Mesenchymal stem cell (in vitro differentiated cells and primary cell): ENCODE measurements around the gene CP.
A peak's percentile ranks its signal among the peaks of the same experiment; 100 is the strongest.

ENCODE experiments used
- DNase-seq: peaks from one replicate; pipeline ENCODE4 v3.0.0-alpha.2; 2013
- H2AFZ ChIP-seq: one replicate; pipeline ENCODE4 v1.6.1; 2013; ENCODE audit warnings: low read depth, mild to moderate bottlenecking, control low read depth, inconsistent platforms, low read length, moderate library complexity
- H2AK5ac ChIP-seq: 2 replicates; pipeline ENCODE4 v1.6.1; 2013; ENCODE audit warnings: low read length, moderate library complexity, mild to moderate bottlenecking, inconsistent platforms; ENCODE audit not compliant: severe bottlenecking
- H2BK120ac ChIP-seq: one replicate; pipeline ENCODE4 v1.6.1; 2013; ENCODE audit warnings: low read depth, mild to moderate bottlenecking, inconsistent platforms, low read length, moderate library complexity
- H2BK12ac ChIP-seq, 2 experiments: one replicate each; pipeline ENCODE4 v1.6.1; 2013; ENCODE audit warnings: inconsistent platforms in 2 of 2, low read length in 2 of 2, mild to moderate bottlenecking in 2 of 2, moderate library complexity in 2 of 2, control low read depth in 1 of 2
- H2BK15ac ChIP-seq: one replicate; pipeline ENCODE4 v1.6.1; 2013; ENCODE audit warnings: mild to moderate bottlenecking, low read depth, inconsistent platforms; ENCODE audit not compliant: poor library complexity, severe bottlenecking
- H2BK5ac ChIP-seq: 2 replicates; pipeline ENCODE4 v1.6.1; 2013; ENCODE audit warnings: low read depth, mild to moderate bottlenecking, low read length, control low read depth, inconsistent platforms; ENCODE audit not compliant: poor library complexity, severe bottlenecking
- H3K14ac ChIP-seq, 2 experiments: one replicate each; pipeline ENCODE4 v1.6.1; 2013; ENCODE audit warnings: inconsistent platforms in 2 of 2, low read length in 2 of 2, control low read depth in 1 of 2, mild to moderate bottlenecking in 1 of 2, moderate library complexity in 1 of 2
- H3K18ac ChIP-seq, 2 experiments: one replicate each; pipeline ENCODE4 v1.6.1; 2013; ENCODE audit warnings: inconsistent platforms in 2 of 2, low read length in 2 of 2, control low read depth in 1 of 2, low read depth in 1 of 2, mild to moderate bottlenecking in 1 of 2
- H3K23ac ChIP-seq, 2 experiments: one replicate each; pipeline ENCODE4 v1.6.1; 2013; ENCODE audit warnings: inconsistent platforms in 2 of 2, low read length in 2 of 2, mild to moderate bottlenecking in 2 of 2, moderate library complexity in 2 of 2, control low read depth in 1 of 2
- H3K27ac ChIP-seq: 2 replicates; pipeline ENCODE4 v1.5.1; 2013; ENCODE audit warnings: mild to moderate bottlenecking, moderate library complexity, low read length, control low read depth, inconsistent platforms; ENCODE audit not compliant: poor library complexity, severe bottlenecking
- H3K27me3 ChIP-seq, 2 experiments: 2 replicates each; pipeline versions ENCODE4 v1.6.1 to v1.7.0; 2013; ENCODE audit warnings: low read length in 2 of 2, mild to moderate bottlenecking in 2 of 2, moderate library complexity in 2 of 2, control low read depth in 1 of 2, inconsistent platforms in 1 of 2; ENCODE audit not compliant: control insufficient read depth in 1 of 2, insufficient read depth in 1 of 2
- H3K36me3 ChIP-seq, 2 experiments: 2 replicates each; pipeline versions ENCODE4 v1.6.1 to v1.7.0; 2013; ENCODE audit warnings: low read length in 2 of 2, control low read depth in 1 of 2, inconsistent platforms in 1 of 2, low read depth in 1 of 2, mild to moderate bottlenecking in 1 of 2; ENCODE audit not compliant: insufficient read depth in 2 of 2, control insufficient read depth in 1 of 2
- H3K4ac ChIP-seq, 2 experiments: one replicate each; pipeline ENCODE4 v1.6.1; 2013; ENCODE audit warnings: inconsistent platforms in 2 of 2, low read length in 2 of 2, mild to moderate bottlenecking in 2 of 2, moderate library complexity in 2 of 2, control low read depth in 1 of 2, low read depth in 1 of 2
- H3K4me1 ChIP-seq: 2 replicates; pipeline ENCODE4 v1.6.1; 2013; ENCODE audit warnings: low read depth, low read length, control low read depth; ENCODE audit not compliant: control insufficient read depth, insufficient read depth
- H3K4me2 ChIP-seq: 2 replicates; pipeline ENCODE4 v1.6.1; 2013; ENCODE audit warnings: low read length, mild to moderate bottlenecking, inconsistent platforms; ENCODE audit not compliant: poor library complexity, severe bottlenecking
- H3K4me3 ChIP-seq, 2 experiments: 2 replicates each; pipeline versions ENCODE4 v1.5.1 to v1.7.0; 2013; ENCODE audit warnings: low read length in 2 of 2, mild to moderate bottlenecking in 2 of 2, control low read depth in 1 of 2, low read depth in 1 of 2; ENCODE audit not compliant: insufficient read depth in 1 of 2
- H3K79me1 ChIP-seq: replicated peaks from 2 replicates; pipeline ENCODE4 v1.6.1; 2013; ENCODE audit warnings: mild to moderate bottlenecking, control low read depth, low read length, inconsistent platforms; ENCODE audit not compliant: poor library complexity, severe bottlenecking
- H3K9ac ChIP-seq: 2 replicates; pipeline ENCODE4 v1.7.0; 2013; ENCODE audit warnings: mild to moderate bottlenecking, low read length, moderate library complexity
- H3K9me3 ChIP-seq: 2 replicates; pipeline ENCODE4 v1.7.0; 2013; ENCODE audit warnings: mild to moderate bottlenecking, low read length; ENCODE audit not compliant: control insufficient read depth
- H4K8ac ChIP-seq: one replicate; pipeline ENCODE4 v1.6.1; 2013; ENCODE audit warnings: inconsistent platforms, mild to moderate bottlenecking, low read length, moderate library complexity
- H4K91ac ChIP-seq: one replicate; pipeline ENCODE4 v1.6.1; 2013; ENCODE audit warnings: mild to moderate bottlenecking, low read length, inconsistent platforms
- WGBS: methylation state at CpG from one replicate; pipeline ENCODE4 v1.1.7; 2013; ENCODE audit warnings: mixed read lengths; 5-methylcytosine and 5-hydroxymethylcytosine counted together

Gene CP

GRCh38 chr3:149179220-149179619, 42.4 kb downstream of the CP start:
- Histone ChIP-seq H3K27me3 (no peaks in the 10 kb centered on the region), H3K9me3 (peaks cover 14% of the 10 kb centered on the region), H2BK12ac (peak overlapping the region in 1 of 2 experiments; percentile 61), H2BK120ac (peak overlapping the region; percentile 57), H2BK5ac (no peak overlapping the region), H2AFZ (no peak overlapping the region), H3K4me1 (peaks cover 4% of the 10 kb centered on the region), H3K18ac (peak overlapping the region; percentile 3 to 70), H3K27ac (peak overlapping the region; percentile 65), H3K4ac (peak overlapping the region in 1 of 2 experiments; percentile 32), H3K4me3 (peak overlapping the region in 1 of 2 experiments; percentile 16), H3K9ac (peak overlapping the region; percentile 88), H2AK5ac (peak overlapping the region; percentile 12), H3K14ac (peak overlapping the region in 1 of 2 experiments; percentile 9), H3K79me1 (no peaks in the 10 kb centered on the region), H4K91ac (no peak overlapping the region), H2BK15ac (no peak overlapping the region), H3K4me2 (no peak overlapping the region), H3K23ac (no peak overlapping the region), H3K36me3 (peaks cover 0 to 31% of the 10 kb centered on the region in 2 experiments), H4K8ac (no peak overlapping the region)
- no CpG with 5 or more reads among the region's 1 CpG for WGBS
- peak; percentile 46 for DNase-seq

GRCh38 chr3:149177122-149177521, 44.5 kb downstream of the CP start:
- Histone ChIP-seq H3K4ac (no peak overlapping the region), H2BK12ac (no peak overlapping the region), H3K4me3 (peak overlapping the region in 1 of 2 experiments; percentile 0), H4K8ac (no peak overlapping the region), H3K18ac (no peak overlapping the region), H3K27me3 (no peaks in the 10 kb centered on the region), H3K36me3 (peaks cover 0 to 52% of the 10 kb centered on the region in 2 experiments), H4K91ac (no peak overlapping the region), H3K4me1 (peaks cover 4% of the 10 kb centered on the region), H2BK5ac (no peak overlapping the region), H3K9ac (no peak overlapping the region), H3K27ac (no peak overlapping the region), H3K23ac (no peak overlapping the region), H2BK120ac (no peak overlapping the region), H3K14ac (no peak overlapping the region), H3K4me2 (no peak overlapping the region), H3K79me1 (no peaks in the 10 kb centered on the region), H2AFZ (no peak overlapping the region), H3K9me3 (peaks cover 21% of the 10 kb centered on the region), H2BK15ac (no peak overlapping the region), H2AK5ac (no peak overlapping the region)
- WGBS: 100% methylated on average over 1 of the region's 1 CpG
- no peak for DNase-seq

GRCh38 chr3:149174901-149175300, 46.7 kb downstream of the CP start:
- no peak overlapping the region for H3K4ac ChIP-seq
- H2BK5ac ChIP-seq: no peak overlapping the region
- no peak overlapping the region for H2AK5ac ChIP-seq
- no peak overlapping the region for H2BK12ac ChIP-seq
- H3K23ac ChIP-seq: no peak overlapping the region
- no peak overlapping the region for H4K8ac ChIP-seq
- no peaks in the 10 kb centered on the region for H3K27me3 ChIP-seq
- no peak overlapping the region for H3K4me3 ChIP-seq
- DNase-seq: no peak
- H2AFZ ChIP-seq: no peak overlapping the region
- no peak overlapping the region for H3K18ac ChIP-seq
- H3K14ac ChIP-seq: no peak overlapping the region
- H2BK15ac ChIP-seq: no peak overlapping the region
- H2BK120ac ChIP-seq: no peak overlapping the region
- H3K79me1 ChIP-seq: no peaks in the 10 kb centered on the region
- no peak overlapping the region for H4K91ac ChIP-seq
- no peaks in the 10 kb centered on the region for H3K4me1 ChIP-seq
- no peak overlapping the region for H3K9ac ChIP-seq
- H3K27ac ChIP-seq: peak overlapping the region; percentile 47
- H3K4me2 ChIP-seq: no peak overlapping the region
- WGBS: 100% methylated on average over 3 of the region's 3 CpGs
- H3K9me3 ChIP-seq: peaks cover 21% of the 10 kb centered on the region
- peaks cover 0 to 72% of the 10 kb centered on the region in 2 experiments for H3K36me3 ChIP-seq

GRCh38 chr3:149170672-149171071, 51.0 kb downstream of the CP start:
- Histone ChIP-seq H3K18ac (no peak overlapping the region), H3K9ac (no peak overlapping the region), H3K79me1 (no peaks in the 10 kb centered on the region), H2BK5ac (no peak overlapping the region), H2AFZ (no peak overlapping the region), H4K91ac (no peak overlapping the region), H3K36me3 (peaks cover 0 to 98% of the 10 kb centered on the region in 2 experiments), H3K14ac (no peak overlapping the region), H2AK5ac (no peak overlapping the region), H3K27ac (no peak overlapping the region), H2BK120ac (no peak overlapping the region), H3K4me2 (no peak overlapping the region), H2BK12ac (no peak overlapping the region), H3K9me3 (peaks cover 8% of the 10 kb centered on the region), H4K8ac (no peak overlapping the region), H3K4me3 (no peak overlapping the region), H3K27me3 (no peaks in the 10 kb centered on the region), H3K4ac (no peak overlapping the region), H3K23ac (no peak overlapping the region), H2BK15ac (no peak overlapping the region), H3K4me1 (no peaks in the 10 kb centered on the region)
- no peak for DNase-seq
- WGBS: 100% methylated on average over 2 of the region's 7 CpGs
